NCI-H774 (cell line): ENCODE measurements around the gene ZBTB32.
"Not testable (repeated sequence)": the region's sequence is repeated elsewhere in the genome, so short reads cannot be mapped to it uniquely, and the experiment has no call there.

Experiments
- DNase-seq: peaks from one replicate; lab custom pipeline; 2025; lab: John Stamatoyannopoulos, UW

The ZBTB32 gene, protein sequence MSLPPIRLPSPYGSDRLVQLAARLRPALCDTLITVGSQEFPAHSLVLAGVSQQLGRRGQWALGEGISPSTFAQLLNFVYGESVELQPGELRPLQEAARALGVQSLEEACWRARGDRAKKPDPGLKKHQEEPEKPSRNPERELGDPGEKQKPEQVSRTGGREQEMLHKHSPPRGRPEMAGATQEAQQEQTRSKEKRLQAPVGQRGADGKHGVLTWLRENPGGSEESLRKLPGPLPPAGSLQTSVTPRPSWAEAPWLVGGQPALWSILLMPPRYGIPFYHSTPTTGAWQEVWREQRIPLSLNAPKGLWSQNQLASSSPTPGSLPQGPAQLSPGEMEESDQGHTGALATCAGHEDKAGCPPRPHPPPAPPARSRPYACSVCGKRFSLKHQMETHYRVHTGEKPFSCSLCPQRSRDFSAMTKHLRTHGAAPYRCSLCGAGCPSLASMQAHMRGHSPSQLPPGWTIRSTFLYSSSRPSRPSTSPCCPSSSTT

DNA sequence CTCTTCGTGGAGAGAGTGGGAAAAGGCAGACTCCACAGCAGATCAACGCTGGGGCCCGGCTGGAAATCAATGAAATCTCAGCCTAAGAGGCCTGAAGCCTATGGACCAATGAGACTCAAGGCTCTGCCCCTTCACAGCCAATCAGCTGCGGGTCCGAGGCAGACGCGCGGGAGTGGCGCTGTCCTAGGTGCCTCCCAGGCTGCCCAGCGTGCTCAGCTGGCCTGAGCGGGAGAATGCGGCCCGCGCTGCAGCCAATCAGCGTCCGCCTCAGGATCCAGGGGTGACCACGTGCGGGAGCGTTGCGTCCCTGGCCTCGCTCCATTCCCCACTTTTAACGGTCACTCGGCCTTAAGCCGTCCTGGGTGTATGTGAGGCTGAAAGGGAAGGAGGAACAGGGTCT is at the start of gene ZBTB32:
Gene ZBTB32, plus strand, starts transcription at position 341 of the 400 bp plus-strand sequence. CDS start 10,069 bp downstream, outside the sequence.
- DNase-seq: peak; percentile 3

DNA sequence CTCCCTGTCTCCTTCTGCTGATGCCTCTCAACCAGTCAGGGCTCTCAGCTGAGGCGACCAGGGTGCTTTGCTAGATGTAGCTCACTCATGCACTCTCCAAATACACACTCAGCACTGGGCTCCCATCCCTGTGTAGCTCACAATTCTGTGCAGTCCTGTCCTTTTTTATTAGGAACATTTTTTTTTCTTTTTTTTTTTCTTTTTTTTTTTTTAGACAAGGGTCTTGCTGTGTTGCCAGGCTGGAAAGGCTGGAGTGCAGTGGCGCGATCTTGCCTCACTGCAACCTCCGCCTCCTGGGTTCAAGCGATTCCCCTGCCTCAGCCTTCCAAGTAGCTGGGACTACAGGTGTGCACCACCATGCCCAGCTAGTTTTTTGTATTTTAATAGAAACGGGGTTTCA is 49.5 kb upstream of the ZBTB32 start:
- DNase-seq: not testable (repeated sequence)

DNA sequence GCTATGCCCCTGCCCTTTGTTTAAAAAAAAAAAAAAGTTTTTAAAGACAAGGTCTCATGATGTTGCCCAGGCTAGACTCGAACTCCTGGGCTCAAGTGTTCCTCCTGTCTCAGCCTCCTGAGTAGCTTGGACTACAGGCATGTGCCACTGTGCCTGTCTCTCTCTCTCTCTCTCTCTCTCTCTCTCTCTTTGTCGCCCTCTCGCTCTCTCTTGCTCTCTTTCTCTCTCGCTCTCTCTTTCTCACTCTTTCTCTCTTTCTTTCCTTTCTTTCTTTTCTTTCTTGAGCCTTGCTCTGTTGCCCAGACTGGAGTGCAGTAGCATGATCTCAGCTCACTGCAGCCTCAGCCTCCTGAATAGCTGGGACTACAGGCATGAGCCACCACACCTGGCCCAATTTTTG is 48.8 kb upstream of the ZBTB32 start:
- DNase-seq: no peak

DNA sequence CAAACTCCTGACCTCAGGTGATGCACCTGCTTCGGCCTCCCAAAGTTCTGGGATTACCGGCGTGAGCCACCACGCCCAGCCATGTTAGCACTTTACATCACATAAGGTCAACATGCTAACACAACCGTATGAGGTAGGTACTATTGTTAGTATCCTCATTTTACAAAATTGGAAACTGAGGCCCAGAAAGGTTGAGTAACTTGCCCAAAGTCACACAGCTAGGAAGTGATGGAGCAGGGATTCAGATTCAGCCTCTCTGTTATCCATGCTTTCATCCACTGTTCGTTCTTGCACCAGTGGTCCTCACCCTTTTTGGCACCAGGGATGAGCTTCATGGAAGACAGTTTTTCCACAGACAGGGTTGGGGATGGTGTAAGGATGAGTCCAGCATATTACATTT is 47.7 kb upstream of the ZBTB32 start:
- no peak for DNase-seq

DNA sequence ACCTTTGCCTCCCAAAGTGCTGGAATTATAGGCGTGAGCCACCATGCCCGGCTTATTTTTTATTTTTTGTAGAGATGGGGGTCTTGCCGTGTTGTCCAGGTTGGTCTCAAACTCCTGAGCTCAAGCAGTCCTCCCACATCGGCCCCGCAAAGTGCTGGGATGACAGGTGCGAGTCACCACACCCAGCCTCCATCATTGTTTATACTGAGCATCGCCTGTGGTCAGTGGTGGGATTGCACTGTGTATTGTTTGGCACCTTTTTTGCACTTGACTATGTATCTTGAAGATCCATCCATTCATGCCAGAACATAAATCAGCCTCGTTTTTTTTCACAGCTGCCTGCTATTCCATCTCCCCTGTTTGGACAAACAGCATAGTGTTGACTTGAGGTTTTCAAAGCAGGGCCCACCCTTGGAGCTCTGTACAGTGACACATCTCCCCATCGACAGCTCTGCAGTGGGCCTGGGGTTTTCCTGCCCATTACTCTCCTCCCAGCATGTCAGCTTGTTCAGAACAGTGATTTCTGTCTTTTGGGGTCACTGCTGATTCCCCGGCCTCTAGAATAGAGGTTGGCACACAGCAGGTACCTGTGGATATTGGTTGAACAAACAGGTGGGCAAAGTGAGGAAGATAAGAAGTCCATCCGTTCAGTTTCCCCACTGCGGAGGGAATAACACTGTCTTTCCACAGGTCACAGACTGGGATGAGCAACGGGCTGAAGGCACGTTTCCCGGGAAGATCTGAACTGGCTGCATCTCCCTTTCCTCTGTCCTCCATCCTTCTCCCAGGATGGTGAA is 46.3 kb upstream of the ZBTB32 start:
- DNase-seq: no peak

DNA sequence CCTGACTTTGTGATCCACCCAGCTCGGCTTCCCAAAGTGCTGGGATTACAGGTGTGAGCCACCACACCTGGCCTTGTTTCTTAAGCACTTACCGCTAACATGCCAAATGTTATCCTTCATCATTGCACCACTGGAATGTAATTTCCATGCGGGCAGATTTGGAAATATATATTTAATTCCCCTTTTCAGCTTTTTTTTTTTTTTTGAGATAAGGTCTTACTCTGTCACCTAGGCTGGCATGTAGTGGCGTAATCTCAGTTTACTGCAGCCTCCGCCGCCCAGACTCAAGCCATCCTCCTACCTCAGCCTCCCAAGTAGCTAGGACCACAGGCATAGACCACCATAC is 42.4 kb upstream of the ZBTB32 start:
- DNase-seq: no peak

DNA sequence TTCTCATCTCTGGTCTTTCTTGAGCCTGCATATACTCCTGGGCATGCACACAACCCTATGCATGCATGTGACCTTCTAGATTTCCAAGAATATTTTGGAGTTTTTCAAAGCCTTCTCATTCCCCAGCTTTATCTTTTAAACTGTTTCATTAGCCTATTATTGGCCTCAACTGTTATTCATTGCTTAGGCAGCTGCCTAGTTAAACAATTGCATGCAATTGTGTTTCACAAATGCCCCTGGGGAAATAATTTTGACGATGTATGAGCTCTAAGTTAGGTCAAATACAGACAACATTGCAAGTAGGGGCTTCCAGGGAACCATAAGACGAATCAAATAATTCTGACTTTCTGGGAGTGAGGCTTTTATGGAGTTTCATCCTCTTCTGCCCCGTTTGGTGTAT is 40.4 kb upstream of the ZBTB32 start:
- no peak for DNase-seq

DNA sequence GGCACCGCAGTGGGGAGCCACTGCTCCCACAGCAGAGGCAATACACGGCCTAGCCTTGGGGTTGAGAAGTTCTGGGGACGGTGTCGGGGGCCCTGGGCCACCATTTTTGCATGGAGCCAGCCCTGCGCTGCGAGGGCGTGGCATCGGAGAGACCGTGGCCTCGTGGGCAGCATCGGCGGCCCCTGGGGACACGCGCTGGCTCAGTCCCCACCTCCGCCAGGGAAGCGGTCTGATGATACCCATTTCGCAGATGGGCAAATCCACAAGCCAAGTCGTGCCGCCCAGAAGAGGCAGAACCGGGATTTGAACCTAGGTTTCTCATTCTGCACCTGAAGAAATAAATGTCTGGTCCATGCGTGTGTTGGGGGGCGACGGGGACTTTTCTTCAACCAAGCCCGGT is 39.2 kb upstream of the ZBTB32 start:
- DNase-seq: no peak

DNA sequence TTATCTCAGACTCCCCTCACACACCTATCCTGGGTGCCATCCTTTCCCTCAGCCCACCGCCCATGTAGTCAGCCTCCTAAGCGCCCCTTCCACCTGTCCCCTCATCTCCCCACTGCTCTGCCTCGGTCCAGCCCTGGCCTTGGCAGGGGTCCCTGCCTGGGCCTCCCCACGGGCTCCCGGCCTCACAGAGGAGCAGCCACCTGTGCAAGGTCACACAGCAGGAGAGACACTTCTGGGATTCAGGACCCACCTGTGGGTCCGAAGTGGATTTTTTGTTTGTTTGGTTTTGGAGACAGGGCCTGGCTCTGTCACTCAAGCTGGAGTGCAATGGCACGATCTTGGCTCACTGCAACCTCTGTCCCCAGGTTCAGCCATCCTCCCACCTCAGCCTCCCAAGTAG is 38.8 kb upstream of the ZBTB32 start:
- no peak for DNase-seq

DNA sequence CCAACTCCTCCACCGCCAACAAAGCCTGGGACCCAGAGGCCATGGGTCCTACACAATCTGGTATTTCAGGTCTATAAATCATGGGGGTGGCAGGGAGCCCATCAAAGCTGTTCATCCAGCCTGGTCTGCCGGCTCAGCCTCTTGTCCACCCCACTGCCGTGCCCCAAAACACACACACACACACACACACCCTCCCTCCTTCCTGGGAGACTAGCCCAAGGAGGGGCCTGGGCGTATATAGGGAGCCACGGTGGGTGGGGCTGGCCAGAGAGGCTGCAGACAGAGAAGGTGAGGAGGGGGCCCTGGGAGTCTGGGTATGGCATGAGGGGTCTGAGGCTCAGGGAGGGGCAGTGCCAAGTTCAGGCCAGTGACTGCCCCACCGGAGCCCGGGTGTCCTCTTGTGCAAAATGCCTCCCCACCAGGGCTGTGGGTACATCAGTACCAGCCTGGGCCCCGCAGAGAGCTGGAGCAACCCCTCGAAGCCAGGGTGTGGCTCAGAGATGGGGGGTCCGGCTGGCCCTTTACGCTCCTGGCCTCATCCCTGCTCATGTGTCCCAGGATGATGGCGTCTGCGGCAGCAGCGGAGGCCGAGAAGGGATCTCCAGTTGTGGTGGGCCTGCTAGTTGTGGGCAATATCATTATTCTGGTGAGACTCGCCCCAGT is 38.0 kb upstream of the ZBTB32 start, which contains the start of gene UPK1A:
Gene UPK1A, plus strand, starts transcription at position 267 of the 663 bp plus-strand sequence. Its CDS starts 296 bp downstream, at position 563.
- no peak for DNase-seq

DNA sequence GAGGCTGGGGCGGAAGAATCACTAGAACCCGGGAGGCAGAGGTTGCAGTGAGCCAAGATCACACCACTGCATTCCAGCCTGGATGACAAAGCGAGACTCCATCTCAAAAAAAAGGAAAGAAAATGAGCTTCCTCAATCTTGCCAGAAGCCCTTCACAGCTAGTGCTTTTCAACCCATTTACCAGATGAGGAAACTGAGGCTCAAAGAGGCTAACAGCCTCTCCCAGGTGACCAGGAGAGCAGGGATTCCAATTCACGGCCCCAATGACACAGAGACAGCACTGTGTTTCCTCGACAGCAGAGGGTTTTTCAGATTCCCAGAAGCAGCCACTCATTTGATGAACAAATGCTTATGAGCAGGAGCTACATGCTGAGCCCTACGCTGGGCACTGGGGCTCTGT is 34.8 kb upstream of the ZBTB32 start:
- DNase-seq: no peak

DNA sequence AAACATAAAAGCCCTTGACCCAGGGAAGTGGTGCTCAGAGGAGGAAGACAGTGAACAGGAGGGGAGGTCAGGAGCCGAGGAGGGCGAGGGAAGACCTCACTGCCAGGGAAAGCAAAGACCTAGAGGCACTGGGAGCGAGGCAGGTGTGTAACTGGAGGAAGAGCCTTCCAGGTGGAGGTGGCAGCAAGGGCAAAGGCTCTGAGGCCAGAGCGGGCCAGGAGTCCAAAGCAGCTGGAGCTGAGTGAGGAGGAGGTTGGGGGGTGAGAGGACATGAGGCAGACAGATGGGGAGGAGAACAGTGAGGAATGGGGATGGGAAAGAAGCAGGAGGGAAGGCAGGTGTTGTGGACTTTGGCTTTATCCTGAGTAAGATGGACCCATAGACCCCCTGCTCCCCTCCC is 34.4 kb upstream of the ZBTB32 start:
- no peak for DNase-seq

DNA sequence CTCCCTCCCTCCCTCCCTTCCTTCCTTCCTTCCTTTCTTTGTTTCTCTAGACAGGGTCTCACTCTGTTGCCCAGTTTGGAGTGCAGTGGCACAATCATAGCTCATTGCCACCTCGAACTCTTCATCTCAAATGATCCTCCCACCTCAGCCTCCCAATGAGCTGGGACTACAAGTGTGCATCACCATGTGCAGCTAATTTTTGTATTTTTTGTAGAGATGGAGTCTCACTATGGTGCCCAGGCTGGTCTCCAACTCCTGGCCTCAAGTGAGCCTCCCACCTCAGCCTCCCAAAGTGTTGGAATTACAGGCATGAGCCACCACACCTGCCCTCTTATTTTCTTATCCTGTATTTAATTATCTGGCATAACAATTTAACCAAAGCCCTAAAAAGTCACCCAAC is 33.7 kb upstream of the ZBTB32 start:
- no peak for DNase-seq

DNA sequence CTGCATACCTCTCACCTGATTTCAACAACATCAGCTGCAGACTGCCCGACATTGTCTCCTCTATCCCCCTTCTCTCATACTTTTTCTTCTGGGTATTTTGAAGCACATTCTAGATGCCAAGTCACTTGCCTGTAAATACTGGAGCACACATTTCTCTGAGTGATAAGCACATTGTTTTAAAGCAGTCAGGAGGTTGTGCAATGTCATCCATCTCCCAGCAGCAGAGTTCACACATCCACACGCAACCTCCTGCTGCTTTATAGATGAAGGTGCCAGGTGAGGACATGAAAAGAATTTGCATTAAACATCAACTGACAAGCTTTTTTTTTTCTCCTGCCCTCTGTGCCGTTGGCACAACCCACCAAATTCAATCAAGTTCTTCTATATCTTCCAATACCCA is 32.5 kb upstream of the ZBTB32 start:
- DNase-seq: peak; percentile 1

DNA sequence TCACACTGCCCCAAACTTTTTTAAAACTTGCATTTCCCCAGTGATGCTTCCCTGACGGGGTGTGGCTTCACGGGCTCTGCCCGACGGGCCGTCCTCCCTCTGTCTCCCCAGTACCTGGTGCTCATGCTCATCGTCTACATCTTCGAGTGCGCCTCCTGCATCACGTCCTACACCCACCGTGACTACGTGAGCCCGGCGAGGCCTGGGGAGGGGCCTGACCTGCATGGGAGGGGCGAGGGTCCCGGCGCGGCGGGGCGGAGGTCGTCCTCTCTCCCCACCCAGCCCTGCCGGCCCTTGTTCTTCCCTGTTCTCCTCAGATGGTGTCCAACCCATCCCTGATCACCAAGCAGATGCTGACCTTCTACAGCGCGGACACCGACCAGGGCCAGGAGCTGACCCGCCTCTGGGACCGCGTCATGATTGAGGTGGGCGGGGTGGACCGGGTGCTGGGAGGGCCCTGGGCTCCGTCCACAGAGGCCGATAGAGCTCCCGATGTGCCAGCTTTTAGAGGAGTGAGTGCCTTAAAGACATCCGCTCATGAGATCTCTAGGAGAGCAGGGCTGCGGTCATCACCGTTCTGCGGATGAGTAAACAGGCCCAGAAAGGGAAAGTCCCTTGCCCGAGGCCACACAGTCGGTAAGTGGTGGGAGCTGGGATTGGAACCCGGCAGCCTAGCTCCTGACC is 31.1 kb upstream of the ZBTB32 start:
- peak; percentile 25 for DNase-seq

DNA sequence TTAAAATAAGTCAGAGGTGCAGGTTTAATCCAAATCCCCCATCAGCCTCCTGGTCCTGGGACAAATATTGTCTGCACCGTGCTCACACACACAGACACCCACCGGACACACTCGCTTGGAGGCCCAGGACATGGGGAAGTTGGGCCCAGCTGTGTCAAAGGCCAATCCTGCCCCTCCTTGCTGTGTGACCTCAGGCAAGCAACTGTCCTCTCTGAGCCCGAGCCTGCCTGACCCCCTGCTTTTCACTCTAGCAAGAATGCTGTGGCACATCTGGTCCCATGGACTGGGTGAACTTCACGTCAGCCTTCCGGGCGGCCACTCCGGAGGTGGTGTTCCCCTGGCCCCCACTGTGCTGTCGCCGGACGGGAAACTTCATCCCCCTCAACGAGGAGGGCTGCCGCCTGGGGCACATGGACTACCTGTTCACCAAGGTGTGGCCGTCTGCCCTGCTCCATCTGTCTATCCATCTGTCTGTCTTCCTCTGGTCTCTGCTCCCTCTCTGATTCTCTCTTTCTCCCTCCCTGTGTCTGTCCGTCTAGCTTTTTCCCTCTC is 28.7 kb upstream of the ZBTB32 start:
- DNase-seq: no peak

DNA sequence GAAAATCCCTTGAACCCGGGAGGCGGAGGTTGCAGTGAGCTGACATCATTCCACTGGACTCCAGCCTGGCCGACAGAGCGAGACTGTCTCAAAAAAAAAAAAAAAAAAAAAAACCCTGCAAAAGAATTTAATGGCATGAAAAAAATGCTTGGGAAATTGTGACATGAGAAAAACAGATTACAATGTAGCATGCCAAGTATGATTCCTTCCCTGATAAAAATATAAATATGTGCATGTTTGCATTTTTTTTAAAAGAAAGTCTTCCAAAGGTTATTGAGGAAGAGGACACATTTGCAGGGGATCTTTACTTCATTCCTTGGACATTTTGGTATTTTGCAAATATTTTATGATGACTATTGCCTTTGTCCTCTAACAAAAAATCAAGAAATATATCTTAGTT is 14.5 kb upstream of the ZBTB32 start:
- DNase-seq: no peak

DNA sequence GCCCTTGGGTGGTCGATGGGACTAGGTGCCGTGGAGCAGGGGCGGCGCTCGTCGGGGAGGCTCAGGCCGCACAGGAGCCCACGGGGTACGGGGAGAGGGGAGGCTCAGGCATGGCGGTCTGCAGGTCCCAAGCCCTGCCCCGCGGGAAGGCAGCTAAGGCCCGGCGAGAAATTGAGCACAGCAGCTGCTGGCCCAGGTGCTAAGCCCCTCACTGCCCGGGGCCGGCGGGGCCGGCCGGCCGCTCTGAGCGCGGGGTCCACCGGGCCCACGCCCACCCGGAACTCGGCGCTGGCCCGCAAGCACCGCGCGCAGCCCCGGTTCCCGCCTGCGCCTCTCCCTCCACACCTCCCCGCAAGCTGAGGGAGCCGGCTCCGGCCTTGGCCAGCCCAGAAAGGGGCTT is 13.3 kb upstream of the ZBTB32 start:
- not testable (repeated sequence) for DNase-seq

DNA sequence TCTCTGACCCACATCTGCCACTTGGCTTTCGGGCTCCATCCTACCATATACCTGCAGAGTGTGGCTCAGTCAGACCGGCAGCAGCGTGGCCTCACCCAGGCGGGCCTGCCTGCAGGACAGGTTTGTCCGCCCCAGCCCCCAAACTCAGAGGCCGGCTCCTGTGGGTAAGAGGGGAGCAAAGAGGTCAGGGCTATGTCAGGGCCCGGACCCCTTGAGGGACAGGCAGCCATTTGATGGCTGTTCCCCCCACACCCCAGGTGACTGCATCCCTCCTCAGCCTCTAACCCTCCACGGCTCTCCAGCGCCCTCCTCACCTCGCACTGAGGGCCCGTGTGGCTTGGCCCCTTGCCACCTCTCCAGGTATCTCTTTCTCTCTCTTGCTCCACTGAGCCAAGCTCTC is 12.3 kb upstream of the ZBTB32 start:
- no peak for DNase-seq

DNA sequence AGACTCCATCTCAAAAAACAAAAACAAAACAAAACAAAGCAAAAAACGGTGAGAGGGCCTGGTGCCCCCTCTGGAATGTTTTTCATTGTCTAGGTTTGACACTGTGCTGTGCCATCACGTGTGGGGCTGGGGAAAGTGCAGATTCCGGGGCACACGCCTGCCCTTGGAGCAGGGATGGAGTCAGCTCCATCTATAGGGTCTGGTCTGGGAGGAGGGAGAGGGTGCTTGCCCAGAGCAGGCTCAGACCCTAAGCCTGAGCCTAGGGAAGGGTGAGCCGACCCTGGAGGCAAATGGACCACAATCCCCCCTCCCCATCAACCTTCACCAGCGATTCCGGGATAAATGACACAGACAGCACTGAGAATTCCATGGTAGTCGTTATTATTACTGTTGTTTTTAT is 10.9 kb upstream of the ZBTB32 start:
- no peak for DNase-seq

DNA sequence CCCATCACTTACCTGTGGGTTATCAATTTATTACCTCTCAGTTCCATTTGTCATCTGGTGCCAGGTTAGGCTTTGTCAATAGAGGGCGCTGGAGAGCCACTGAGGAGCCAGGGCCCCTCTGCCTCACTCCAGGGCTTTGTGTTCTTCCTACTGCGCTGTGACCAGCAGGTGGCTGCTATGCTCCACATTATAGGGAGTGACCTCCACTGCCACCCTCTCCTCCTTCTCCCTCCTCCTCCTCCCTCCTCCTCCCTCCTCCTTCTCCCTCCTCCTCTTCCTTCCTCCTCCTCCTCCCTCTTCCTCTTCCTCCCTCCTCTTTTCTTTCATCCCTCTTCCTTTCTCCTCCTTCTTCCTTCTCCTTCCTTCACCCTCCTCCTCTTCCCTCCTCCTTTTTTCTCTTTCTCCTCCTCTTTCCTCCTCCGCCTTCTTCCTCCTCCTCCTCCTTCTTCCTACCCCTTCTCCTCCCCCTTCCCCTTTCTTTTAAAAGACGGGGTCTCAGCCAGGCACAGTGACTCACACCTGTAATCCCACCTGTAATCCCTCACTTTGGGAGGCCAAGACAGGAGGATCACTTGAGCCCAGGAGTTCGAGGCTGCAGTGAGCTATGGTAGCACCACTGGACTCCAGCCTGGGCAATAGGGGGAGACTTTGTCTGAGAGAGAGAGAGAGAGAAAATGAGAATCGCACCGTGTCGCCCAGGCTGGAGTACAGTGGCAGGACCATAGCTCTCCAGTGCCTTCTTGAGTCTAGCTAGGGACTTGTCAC is 10.3 kb upstream of the ZBTB32 start:
- peak; percentile 80 for DNase-seq
